Retina (tissue), 1 donor: ENCODE data around the gene ARHGAP31.

ENCODE experiments used
- DNase-seq: peaks from one replicate; pipeline ENCODE4 v3.0.0-alpha.2; 2016

The ARHGAP31 gene

DNA sequence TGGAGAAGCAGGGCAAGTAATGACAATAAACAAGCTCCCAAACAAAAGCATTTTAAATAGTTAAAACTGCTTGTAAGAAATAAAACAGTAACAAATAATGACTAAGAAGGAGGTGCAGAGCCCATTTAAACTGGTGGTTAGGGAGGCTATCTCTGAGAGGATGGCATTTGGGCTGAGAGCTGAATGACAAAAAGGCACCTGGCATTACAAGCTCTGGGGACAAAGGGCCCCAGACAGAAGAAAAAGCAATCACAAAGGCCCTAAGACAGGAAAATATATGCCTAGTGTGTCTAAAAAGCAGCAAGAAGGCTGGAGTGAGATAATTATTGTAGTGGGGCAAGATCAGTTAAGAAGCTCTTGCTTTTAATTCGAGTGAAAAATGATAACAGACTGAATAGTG lies 159.6 kb downstream of the ARHGAP31 start:
- DNase-seq, result no peak

DNA sequence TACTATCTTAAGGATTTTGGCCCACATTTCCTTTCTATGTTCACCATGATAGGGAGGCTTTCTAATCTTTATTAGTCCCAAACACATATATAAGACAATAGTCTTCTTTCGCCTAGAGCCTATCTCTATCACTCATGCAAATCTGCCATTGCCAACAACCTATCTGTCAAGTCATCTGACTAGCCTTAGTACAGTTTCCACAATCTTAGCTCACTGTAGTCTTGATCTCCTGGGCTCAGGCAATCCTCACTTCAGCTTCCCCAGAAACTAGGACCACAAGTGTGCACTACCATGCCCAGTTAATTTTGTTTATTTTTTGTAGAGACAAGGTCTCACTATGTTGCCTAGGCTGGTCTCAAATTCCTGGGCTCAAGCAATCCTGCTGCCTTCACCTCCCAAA lies 162.3 kb downstream of the ARHGAP31 start:
- no peak for DNase-seq

DNA sequence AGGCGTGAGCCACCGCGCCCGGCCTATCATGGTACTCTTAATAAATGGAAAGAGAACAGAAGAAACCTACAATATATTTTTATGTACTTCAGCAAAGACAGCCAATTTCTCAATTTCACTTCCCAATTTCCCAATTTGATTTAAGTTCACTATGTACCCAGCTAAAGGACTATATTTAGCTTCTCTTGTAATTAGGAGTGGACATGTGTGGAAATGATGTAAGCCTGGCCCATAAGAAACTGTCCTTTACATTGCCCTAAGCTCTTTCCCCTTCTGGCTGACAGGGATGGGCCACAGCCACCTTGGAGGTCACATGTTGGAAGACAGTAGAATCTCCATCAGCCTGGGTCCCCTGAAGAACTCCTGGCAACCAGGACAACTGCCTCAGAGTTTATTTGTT lies 163.1 kb downstream of the ARHGAP31 start:
- DNase-seq, result no peak

DNA sequence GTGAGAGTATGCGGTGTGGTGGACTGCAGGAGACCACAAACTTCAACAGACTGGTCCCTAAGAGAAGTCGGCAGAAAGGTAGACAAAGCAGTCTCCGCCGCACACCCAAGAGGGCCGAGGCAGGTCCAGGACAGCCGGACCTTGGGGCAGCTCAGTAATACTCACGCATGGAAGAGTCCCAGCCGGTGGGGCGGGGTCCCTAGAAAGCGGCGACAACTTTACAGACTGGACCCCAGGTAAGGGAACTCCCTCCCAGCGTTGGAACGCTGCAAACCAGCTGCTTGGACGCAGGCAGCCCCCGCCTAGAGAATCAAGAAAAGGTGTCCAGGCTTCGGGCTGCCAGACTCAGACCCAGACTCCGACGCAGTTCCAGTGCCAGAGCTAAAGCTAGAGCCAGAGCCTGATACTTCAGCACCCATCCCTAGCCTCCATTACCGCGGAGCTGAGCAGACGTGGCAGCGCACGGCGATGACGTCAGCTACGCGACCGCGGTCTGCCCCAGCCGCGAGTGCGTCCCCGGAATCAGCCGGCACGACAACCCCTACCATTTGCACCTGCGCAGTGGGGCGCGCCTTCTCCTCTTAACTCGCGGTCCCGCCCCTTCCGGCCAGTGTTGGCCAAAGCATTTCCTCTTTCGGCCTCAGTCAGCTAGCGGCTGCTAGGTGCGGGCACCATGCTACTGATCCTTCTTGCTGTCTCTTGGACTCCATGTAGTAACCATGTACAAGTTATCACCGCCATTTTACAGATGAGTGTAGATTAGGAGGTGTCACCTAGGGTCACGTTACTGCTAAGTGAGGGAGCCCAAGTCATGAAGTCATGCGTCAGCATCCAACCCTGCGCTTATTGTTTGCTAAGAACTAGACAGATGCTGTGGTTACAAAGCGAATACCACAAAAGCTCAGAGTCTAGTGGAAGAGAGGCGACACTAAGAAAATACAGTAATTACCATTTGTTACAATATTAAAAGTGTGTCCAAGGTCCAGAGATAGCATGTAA lies 169.3 kb downstream of the ARHGAP31 start, which contains the start of gene TMEM39A:
Gene TMEM39A, minus strand, starts transcription at position 445 of the 999 bp plus-strand sequence. CDS start 1,541 bp downstream, outside the sequence.
- DNase-seq, result peak; percentile 98

DNA sequence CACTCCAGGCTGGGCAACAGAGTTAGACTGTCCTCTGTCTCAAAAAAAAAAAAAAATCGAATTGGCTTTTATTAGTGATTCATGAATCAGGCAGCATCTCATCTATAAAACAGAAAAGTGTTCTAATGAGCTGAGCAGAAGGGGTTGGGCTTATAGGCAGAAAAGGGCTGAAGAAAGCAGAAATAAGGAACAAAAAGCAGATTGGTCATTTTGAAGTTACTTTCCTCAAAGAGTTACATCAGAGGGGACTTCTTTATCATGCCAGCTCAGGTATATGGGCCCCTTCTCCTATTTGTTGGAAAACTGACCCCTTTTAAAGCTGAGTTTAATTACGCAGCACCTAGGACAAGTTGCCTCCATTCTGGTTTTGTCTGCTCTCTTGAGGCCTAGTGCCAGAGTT lies 173.9 kb downstream of the ARHGAP31 start:
- DNase-seq, result no peak

DNA sequence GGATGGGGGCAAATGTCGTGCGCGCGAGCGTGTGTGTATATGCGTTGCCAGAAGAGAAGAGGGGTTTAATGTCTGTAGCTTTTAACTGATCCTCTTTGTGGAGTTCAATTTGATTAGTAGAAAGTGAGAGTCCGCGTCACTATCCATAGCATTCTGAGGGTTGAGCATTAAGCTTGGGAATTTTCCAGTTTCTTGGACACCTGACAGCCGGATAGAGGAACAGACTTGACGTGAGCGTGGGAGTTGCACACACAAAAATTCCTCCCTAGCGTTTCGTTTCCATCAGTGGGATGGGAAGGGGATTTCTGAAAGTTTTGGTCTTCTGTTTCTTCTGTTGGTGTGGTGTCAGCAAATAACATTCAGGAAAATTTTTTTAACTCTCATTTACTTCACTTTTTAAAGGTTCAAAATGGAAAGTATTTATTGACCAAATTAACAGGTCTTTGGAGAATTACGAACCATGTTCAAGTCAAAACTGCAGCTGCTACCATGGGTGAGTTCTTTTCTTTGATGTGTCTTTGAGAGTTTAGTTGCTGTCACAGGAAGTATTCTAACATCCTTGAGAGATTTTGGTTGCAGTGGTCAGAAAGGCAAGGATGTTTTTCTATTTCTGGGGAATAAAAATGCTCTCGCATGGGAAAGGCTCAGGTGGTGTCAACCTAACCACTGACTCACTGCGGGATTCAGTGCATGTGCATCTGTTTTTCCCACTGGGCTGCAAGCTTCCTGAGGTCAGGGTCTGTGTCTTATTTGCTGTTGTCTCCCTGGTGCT lies 175.4 kb downstream of the ARHGAP31 start:
- DNase-seq, result peak; percentile 1
